Activated CD8-positive, alpha-beta memory T cell treated with anti-CD3 and anti-CD28 coated beads, Interleukin-2, amount 50 U/mL, for 4 hours (primary cell): ENCODE measurements around the gene SGMS1.
"Not testable (repeated sequence)": the region's sequence is repeated elsewhere in the genome, so short reads cannot be mapped to it uniquely, and the experiment has no call there.

Source experiments
- DNase-seq: peaks from one replicate; pipeline ENCODE4 v3.0.0-alpha.2; 2020

SGMS1 gene

DNA sequence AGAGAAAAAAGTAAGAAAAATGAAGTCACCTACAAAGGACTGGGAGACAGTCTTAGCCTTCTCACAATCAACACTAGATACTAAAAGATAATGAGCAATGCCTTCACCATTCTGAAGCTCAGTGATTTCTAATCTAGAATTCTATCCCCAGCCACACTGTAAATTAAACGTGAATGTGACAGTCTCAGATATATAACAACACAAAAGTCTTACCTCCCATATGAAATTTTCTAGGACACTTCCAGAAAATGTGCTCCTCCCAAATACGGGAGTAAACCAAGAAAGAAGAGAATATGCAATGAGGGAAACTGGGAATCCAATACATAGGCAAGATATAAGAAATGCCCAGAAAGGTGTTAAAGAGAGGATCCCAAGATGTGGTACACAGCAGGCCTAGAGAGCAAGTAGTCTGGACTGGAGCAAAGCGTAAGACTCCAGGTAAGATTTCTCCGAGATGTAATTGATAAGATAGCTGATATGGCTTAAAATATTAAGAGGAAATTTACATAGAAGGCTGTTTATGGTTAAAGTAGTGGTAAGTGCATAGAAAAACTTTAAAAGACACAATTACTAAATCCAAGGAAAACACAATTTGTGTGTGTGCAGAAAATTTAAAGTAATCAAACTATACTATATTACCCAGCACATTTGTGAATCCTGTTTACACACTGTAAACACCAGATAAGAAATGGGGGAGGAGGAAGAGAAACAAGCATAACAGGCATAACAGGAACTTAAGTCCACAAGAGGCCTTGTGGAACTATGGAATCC lies 44.1 kb downstream of the SGMS1 start:
- no peak for DNase-seq

DNA sequence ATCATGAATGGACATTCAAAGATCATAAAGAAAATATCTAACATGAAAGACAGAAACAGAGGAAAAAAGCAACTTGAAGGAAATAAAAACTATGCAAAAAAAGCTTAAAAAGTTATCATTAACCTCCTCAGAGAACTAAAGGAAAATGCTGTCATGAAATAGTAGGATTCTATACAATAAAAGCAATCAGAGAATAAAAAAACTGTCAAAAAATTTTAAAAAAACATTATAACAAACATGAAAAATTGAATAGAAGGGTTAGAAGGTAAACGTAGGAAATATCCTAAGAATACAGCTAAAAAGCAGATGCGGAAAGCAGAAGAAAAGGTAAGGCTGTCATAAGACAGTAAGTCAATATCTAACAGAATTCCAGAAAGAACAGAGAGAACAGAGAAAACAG lies 44.8 kb downstream of the SGMS1 start:
- DNase-seq = no peak

DNA sequence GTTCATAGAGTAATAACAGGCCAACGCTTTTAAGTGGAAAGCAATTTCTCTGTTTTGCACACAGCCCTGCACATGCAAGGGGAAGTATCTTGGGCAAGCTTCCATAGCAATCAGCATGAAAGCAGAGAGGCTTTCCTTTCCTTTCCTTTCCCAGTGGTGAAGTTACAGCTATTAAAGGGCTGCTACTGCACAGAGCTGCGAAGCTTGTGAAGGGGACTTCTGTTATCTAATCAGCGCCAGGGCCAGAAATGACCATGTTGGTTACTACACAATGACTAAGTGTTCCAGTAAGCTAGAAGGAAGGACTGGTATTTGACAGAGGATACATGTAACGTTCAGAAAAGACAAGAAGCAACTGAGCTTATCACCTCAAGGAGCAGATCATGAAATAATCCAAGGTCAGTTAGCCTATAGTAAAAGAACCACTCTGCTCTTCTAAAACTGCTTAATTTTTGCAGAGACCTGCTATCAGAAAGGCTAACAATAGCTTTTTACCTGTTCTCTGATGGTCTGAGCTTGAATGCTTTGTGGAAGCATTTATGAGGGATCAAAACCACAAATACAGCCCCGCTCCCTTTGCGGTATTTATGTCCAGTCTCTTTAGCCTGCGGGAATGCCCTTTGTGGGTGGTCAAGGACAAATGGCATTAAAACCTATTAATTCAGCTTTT lies 45.9 kb downstream of the SGMS1 start:
- no peak for DNase-seq

- DNase-seq = no peak
Measured at GRCh38 chr10:50577010-50577409, 46.7 kb downstream of the SGMS1 start.

GRCh38 chr10:50576245-50576815 lies 47.4 kb downstream of the SGMS1 start:
- no peak for DNase-seq

DNA sequence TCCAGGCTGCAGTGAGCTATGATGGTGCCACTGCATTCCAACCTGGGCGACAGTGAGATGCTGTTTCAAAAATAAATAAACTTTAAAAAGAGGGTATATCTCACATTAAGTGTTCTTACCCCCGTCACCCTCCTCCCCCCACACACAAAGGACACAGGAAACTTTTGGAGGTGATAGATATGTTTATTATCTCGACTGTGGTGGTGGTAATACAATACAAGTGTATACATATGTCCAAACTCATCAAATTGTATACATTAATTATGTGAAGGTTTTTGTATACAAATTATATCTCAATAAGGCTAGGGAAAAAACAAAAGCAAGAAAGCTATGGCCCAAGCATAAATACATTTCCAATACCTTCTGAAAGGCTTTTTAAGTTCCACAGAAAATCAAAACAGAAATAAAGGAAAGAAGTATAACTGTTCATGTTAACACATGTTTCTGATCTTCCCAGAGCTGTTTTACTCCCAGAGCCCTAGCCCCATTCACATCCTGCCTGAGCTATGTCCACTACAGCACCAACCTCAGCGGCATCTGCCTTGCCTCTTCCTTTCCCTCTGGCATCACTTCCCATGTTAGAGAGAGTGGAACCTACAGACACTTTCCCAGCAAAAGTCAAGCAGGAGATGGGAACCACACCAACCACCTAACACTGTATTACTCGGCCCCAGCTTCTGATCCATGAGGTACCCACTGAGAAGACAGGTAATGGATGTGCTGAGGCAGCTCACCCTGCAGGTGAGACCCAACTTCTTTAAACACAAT lies 48.1 kb downstream of the SGMS1 start:
- DNase-seq = no peak

DNA sequence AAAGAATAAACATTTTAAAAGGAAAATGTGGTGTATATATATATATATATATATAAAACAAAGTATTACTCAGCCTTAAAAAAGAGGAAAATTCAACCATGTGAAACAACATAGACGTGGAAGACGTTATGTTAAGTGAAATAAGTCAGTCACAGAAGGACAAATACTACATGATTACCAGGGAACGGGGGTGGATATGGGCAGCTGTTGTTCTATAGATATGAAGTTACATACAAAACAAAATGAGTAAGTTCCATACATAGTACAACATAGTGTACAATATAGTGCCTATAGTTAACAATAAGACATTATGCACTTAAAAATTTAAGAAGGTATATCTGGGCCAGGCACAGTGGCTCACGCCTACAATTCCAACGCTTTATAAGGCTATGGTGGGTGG lies 48.8 kb downstream of the SGMS1 start:
- DNase-seq = no peak

- no peak for DNase-seq
Measured at GRCh38 chr10:50574305-50574704, 49.5 kb downstream of the SGMS1 start.

- no peak for DNase-seq
Measured at GRCh38 chr10:50572017-50572491, 51.7 kb downstream of the SGMS1 start.

DNA sequence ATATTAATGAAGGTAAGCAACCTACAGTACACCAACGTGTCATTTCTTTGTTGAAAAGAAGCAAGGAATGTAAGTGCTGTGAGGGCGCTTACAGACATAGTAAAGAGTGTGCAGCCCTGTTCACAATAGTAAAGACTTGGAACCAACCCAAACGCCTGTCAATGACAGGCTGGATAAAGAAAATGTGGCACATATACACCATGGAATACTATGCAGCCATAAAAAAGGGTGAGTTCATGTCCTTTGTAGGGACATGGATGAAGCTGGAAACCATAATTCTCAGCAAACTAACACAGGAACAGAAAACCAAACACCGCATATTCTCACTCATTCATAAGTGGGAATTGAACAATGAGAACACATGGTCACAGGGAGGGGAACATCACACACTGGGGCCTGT lies 55.0 kb downstream of the SGMS1 start:
- DNase-seq = not testable (repeated sequence)

- no peak for DNase-seq
Measured at GRCh38 chr10:50567384-50567783, 56.4 kb downstream of the SGMS1 start.

DNA sequence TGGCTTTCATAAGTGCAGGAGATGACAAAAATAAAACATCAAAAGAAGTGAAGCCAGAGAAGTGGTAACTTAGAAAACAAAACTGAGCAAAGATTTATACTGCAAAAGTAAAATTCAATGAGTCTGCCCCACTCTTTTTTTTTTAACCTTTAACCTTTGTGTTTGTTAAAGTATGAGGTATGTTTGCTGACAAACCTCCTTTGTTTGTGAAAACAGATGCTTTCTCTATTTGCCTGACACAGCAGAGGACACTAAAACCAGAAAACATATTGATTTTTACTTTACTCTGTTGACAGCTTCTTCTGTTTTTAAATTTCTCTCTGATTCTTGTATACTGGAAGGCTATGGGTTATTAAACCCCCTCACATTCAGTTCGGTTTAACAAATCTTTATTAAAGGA lies 57.6 kb downstream of the SGMS1 start:
- DNase-seq = no peak

DNA sequence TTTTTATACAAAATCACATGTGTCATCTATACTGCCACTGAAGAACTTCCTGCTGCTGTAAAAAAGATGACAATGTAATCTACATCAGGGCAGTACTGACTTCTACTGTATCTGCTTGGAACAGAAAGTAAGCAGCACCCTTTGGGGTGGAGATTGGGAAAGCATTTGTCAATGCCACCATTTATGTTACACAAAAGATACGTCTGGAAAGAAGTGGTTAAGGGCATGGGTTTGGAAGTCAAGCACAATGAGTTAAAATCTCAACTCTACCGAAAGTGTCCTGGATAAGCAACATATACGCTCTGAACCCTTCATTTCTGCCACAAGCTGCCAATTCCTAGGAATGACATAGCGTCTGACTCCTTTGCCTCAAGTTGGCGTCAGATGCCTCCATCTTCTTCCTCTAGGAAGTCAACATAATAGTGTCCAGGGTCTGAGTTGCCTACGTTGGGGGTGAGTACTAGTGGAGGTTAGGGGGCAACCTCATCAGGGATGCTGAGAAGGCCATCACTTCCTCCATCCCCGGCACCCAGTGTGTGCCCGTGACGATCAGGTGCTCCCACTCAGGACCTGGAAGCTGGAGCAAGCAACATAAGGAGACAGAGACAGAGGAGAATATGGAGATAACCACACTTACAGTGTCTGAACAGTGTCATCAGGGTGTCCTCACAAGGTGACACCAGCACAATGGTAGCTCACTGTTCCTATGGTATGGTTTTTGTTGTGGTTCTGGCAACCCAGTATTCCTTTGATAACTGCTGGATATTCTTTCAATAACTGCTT lies 58.3 kb downstream of the SGMS1 start:
- DNase-seq = no peak

- DNase-seq = no peak
Measured at GRCh38 chr10:50563906-50564305, 59.9 kb downstream of the SGMS1 start.

DNA sequence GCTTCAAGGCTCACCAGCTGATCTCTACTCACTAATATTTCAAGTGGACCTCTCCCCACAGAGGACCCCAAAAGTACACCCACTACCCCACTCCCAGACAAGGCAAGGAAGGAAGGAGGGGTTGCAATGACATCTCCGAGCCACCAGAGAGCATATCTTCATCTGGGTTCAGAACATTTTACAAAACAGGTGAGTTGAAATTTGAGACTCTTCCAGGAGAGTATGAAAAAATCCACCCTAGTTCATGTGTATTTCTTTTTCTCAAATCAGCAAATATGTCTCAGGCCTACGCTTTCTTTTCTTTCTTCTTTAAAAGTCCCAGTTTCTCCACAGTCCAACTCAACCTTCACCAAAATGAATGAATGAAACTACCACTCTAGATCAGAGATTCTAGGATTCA lies 61.9 kb downstream of the SGMS1 start:
- DNase-seq = no peak

DNA sequence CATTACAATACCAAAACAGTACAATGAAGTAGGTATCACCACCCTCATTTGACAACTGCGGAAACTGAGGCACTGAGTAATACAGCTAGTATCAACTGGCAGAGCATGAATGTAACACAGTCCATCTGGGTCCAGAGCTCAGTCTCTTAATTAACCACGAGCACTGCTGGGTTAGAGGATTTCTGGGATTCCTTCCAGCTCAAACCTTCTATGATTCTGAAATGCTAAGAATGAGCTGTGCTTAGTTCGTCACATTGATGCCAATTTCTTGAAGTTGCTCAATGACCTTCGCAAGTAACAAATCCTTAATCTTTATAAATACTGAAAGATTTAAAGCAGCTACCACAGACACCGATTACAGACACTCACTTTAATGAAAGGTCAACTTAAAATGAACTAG lies 62.5 kb downstream of the SGMS1 start:
- no peak for DNase-seq

GRCh38 chr10:50560370-50560769 lies 63.4 kb downstream of the SGMS1 start:
- no peak for DNase-seq

- no peak for DNase-seq
Measured at GRCh38 chr10:50558371-50558770, 65.4 kb downstream of the SGMS1 start.

DNA sequence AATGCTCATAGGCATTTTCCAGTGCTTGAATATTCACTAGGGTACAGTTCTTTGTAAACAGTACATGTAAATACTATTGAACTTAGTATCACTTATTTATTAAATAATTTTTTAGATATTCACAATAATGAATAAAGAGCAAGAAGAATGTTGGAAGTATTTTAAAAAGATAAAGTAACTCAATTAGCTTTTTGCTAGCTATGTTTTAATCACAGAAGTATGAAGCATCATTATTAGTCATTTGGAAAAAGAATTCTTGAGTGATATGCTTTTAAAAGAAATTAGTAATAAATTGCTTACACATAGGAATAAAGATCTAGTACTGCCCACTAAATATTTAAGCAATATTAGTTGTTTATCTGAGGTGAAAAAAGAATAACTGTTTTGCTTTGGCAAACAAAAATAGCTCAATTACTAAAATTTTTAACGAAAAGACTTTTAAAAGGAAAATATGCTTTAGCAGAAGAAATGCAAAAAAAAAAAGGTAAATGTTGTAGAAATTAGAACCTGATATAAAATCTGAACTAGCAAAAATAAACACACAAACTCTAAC lies 66.5 kb downstream of the SGMS1 start:
- DNase-seq = no peak

GRCh38 chr10:50556237-50557120 lies 67.3 kb downstream of the SGMS1 start:
- DNase-seq = no peak

DNA sequence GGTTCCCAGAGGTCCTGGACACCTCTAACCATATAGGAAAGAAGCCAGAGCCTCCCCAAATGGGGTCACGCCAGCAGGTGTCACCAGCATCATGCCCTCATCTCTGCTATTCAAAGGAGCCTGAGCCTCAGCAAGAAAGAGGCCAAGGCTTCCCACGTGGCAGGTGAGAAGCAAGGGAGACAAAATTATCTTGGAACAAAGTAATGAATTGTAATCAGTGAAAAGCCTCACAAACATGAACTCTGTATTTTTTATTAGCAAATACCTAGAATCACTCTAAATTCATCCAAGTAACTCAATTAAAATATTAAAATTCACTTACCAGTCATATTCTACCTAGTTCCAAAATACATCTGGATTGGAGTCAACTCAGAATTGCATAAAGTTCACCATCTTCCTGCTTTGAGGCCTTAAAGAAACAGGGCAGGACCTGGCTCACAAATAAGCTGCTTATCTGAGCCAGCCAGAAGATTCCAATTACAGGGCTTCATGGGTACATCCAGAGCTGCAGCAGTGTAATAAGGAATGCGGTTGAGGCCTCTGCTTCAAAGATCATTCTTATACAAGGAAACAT lies 68.7 kb downstream of the SGMS1 start:
- no peak for DNase-seq
